ENCODE measurements around the gene TSSC4.

DNA sequence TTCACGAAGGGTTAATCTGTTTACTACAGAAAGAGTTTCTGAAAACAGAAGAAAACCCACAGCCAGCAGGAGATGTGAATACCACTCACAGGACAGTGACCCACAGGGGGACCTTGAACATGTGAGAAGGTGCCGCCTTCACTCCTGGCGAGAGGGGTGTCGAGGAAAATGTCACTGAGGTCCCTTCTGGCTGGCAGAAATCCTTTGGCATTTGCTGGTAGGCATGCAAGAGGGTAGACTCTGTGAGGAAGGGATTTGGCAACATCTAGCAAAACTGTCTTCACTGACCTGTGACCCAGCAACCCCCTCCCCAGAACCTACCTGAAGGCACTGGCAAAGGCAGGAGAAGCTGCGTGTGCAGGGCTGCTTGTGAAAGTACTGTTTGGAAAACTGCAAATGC lies 52.9 kb downstream of the TSSC4 start:
- TF ChIP-seq, protein P1, sequence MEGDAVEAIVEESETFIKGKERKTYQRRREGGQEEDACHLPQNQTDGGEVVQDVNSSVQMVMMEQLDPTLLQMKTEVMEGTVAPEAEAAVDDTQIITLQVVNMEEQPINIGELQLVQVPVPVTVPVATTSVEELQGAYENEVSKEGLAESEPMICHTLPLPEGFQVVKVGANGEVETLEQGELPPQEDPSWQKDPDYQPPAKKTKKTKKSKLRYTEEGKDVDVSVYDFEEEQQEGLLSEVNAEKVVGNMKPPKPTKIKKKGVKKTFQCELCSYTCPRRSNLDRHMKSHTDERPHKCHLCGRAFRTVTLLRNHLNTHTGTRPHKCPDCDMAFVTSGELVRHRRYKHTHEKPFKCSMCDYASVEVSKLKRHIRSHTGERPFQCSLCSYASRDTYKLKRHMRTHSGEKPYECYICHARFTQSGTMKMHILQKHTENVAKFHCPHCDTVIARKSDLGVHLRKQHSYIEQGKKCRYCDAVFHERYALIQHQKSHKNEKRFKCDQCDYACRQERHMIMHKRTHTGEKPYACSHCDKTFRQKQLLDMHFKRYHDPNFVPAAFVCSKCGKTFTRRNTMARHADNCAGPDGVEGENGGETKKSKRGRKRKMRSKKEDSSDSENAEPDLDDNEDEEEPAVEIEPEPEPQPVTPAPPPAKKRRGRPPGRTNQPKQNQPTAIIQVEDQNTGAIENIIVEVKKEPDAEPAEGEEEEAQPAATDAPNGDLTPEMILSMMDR (IDR thresholded peaks at IDR 0.05): no peak
- TF ChIP-seq POLR2A (IDR thresholded peaks at IDR 0.05): no peak
